Superior temporal gyrus (tissue), 1 donor: ENCODE data around the gene NXPE3.

Experiments used
- DNase-seq: peaks from one replicate; pipeline ENCODE4 v3.0.0-alpha.2; 2016; ENCODE audit errors: extremely low spot score

Gene NXPE3

GRCh38 chr3:101802179-101802578 is 23.2 kb downstream of the NXPE3 start:
- no peak for DNase-seq

GRCh38 chr3:101803173-101803782 is 24.3 kb downstream of the NXPE3 start:
- DNase-seq, result peak; percentile 96

GRCh38 chr3:101803939-101804338 is 24.9 kb downstream of the NXPE3 start:
- DNase-seq, result no peak

- no peak for DNase-seq
Measured at GRCh38 chr3:101806491-101806890, 27.5 kb downstream of the NXPE3 start.

- no peak for DNase-seq
Measured at GRCh38 chr3:101807888-101808287, 28.9 kb downstream of the NXPE3 start.

- DNase-seq, result peak; percentile 76
Measured at GRCh38 chr3:101809178-101810021, 30.4 kb downstream of the NXPE3 start.

GRCh38 chr3:101810022-101810418 is 31.0 kb downstream of the NXPE3 start:
- no peak for DNase-seq

GRCh38 chr3:101811875-101812274 is 32.9 kb downstream of the NXPE3 start:
- no peak for DNase-seq

GRCh38 chr3:101812895-101813294 is 33.9 kb downstream of the NXPE3 start:
- no peak for DNase-seq

- no peak for DNase-seq
Measured at GRCh38 chr3:101813817-101814440, 34.9 kb downstream of the NXPE3 start.

GRCh38 chr3:101814835-101815234 is 35.8 kb downstream of the NXPE3 start:
- no peak for DNase-seq

GRCh38 chr3:101816215-101817149 is 37.5 kb downstream of the NXPE3 start:
- DNase-seq, result no peak

GRCh38 chr3:101817992-101818391 is 39.0 kb downstream of the NXPE3 start:
- DNase-seq, result no peak

- no peak for DNase-seq
Measured at GRCh38 chr3:101819649-101820206, 40.7 kb downstream of the NXPE3 start.

GRCh38 chr3:101821503-101821902 is 42.5 kb downstream of the NXPE3 start:
- DNase-seq, result no peak

GRCh38 chr3:101823525-101823924 is 44.5 kb downstream of the NXPE3 start:
- DNase-seq, result no peak

GRCh38 chr3:101824702-101825101 is 45.7 kb downstream of the NXPE3 start:
- DNase-seq, result no peak

GRCh38 chr3:101825904-101826445 is 47.0 kb downstream of the NXPE3 start:
- DNase-seq, result no peak

GRCh38 chr3:101827211-101828174 is 48.5 kb downstream of the NXPE3 start:
- peak; percentile 55 for DNase-seq

GRCh38 chr3:101828276-101828675 is 49.3 kb downstream of the NXPE3 start:
- DNase-seq, result no peak
